Measurements from ENCODE around the gene MYO1D.
"Not testable (repeated sequence)": the region's sequence is repeated elsewhere in the genome, so short reads cannot be mapped to it uniquely, and the experiment has no call there.

Gene MYO1D

DNA sequence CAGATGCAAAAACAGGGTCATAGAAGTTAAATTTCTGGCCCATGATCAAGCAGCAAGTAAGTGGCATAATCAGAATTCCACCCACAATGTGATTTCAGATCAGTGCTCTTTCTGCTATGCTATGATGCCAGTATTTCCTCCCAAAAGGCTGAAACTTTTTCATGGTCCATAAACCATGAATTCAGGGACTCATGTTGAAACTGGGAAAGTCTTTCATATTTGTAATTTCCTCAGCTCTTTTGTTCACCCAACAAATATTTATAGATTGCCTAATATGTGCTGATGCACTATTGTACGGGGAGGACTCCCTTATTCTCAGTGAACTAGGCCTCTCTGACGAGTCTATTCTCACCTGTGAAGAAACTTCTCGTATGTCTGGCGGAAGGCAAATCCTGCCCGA lies 156.3 kb downstream of the MYO1D start:
- DNase-seq = no peak

DNA sequence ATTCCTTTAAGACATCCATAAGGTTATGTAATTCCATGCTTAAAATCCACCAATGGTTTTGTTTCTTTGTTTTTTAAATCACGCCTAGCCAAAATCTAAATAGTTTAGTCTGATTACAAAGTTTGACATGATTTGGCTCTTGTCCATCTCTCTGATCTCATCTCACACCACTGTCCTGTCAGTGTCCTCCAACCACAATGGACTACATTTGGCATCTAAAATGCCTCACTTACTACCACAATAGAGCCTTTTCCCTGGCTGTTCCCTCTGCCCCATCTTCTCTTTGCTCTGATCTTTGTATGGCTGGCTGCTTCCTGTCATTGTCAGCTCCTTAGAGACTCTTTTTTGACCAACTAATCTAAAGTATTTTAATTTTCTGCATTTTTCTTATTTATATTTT lies 157.2 kb downstream of the MYO1D start:
- no peak for DNase-seq

DNA sequence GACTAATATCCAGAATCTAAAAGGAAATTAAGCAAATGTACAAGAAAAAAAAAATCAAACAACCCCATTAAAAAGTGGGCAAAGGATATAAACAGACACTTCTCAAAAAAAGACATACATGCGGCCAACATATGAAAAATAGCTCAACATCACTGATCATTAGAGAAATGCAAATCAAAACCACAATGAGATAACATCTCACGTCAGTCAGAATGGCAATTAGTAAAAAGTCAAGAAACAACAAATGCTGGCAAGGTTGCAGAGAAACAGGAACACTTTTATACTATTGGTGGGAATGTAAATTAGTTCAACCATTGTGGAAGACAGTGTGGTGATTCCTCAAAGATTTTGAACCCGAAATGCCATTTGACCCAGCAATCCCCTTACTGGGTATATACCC lies 162.0 kb downstream of the MYO1D start:
- not testable (repeated sequence) for DNase-seq

DNA sequence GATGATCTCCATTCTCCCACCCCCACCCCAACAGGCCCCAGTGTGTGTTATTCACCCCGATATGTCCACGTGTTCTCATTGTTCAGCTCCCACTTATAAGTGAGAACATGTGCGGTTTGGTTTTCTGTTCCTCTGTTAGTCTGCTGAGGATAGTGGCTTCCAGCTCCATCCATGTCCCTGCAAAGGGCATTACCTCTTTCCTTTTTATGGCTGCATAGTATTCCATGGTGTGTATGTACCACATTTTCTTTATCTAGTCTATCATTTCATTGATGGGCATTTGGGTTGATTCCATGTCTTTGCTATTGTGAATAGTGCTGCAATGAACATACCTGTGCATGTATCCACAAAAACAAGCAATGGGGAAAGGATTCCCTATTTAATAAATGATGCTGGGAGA lies 162.7 kb downstream of the MYO1D start:
- DNase-seq = not testable (repeated sequence)

DNA sequence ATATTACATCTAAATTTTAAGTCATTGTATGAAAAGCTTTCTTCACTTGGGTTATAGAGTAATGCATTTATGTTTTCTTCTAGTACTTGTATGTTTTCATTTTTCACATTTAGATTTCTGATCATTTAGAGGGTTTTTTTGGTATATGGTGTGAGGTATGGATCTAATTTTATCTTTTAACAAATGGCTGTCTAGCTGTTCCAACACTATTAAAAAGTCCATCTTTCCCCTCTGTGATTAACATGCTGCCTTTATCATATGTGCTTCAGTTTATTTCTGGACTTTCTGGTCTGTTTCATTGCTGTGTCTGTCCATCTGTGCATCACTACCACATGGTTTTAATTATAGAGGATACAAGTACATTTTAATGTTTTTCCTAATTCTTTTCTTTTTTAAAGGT lies 163.8 kb downstream of the MYO1D start:
- no peak for DNase-seq

DNA sequence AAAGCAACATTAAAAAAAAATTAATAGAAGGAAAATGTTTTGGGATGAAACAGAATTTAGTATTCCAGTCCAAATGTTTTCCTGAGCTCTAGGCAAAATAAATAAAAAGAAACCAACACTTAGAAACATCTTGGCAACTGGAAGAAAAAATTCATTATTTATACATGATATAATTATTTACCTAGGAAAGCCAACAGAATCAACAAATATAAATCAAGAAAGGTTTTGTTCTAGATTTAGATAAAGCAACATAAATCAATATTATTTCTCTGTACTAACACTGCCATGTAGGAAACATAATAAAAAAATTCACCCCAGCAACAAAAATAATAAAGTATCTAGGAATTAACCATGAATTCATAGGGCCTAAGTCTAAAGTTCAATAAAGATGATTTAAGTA lies 167.4 kb downstream of the MYO1D start:
- no peak for DNase-seq

DNA sequence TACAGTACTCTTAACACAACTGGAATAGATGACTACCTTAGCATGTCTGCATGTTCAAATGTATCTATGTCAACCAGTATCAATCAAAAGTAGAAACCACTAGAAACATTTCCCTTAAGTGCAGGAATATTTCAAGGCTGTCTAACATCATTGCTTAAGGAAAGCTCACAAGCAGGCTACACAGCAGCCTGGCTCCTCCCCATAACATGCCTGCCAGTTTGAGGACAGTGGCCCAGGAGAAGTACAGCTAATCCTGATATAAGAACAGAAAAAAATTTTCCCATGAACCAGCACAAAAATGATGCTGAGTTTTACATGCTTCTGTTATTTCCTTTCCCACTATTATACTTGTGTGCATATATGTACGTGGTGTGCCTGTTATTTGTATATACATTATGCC lies 175.1 kb downstream of the MYO1D start:
- no peak for DNase-seq

DNA sequence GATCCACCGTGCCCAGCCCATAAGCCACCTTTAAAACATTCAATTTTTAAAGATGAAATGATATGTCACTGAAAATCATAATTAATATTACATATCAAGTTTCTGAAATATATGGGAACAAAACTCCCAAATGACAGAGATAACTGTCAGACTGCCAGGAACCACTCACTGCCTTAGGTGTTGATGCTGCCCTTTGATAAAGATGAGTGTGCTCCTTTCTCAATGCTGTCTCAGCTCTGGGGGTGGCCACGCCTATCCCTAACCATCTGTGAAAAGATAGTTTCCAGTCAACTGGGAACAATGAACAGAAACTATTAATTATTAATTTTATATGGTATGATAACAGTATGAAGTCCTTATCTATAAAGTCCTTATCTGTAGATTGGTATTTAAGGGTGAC lies 177.7 kb downstream of the MYO1D start:
- DNase-seq = no peak

DNA sequence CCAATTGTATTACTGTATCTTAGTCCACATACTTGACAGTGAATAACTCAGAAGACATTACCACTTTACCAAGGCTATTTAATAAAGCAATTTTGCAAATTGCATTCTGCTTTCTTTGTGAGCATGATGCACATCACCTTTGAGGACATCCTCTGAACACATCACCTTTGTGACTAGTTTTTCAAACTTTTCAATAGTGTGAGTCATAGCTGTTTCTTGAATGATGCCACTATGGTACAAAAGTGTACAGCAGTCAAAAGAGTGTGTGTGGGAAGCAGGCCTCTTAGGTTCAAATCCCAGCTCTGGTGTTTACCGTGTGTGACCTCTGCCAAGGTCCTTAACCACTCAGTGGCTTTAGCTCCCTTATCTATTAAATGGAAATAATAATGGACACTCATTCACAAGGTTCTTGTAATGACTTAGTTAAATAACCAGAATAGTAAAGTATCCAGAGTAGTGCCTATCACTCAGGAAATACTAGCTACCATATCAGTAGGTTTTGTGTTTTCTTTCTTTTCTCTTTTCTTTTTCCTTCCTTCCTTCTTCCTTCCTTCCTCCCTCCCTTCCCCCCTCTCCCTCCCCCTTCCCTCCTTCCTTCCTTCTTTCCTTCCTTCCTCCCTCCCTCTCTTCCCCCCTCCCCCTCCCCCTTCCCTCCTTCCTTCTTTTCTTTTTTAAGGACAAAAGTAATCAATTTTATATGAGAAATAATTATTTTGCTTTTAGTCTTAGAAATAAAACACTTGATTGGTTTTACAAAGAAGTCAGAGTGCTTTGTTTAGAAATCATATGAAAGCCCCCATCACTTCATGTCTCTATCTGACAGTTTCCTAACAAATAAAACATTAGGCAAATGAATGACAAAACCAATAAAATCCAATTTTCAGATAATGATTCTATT lies 178.9 kb downstream of the MYO1D start:
- no peak for DNase-seq

DNA sequence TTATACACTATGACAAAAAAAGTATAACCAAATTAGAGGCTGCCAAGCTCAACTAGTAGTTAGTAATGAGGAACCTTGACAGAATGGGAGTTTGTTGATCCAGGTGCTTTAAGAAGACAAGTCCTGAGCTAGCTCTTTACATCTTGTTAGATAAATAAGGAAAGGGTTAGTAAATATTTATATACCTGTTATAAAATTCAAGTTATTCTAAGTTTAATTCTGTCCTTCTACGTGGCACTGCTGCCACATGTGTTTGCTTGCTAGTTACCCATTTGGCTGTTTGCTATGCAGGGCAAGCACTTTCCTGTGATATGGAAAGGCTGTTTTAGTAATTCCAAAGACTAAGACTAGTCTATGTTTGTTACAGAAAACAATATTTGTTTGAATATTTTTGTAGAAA lies 180.5 kb downstream of the MYO1D start:
- no peak for DNase-seq

DNA sequence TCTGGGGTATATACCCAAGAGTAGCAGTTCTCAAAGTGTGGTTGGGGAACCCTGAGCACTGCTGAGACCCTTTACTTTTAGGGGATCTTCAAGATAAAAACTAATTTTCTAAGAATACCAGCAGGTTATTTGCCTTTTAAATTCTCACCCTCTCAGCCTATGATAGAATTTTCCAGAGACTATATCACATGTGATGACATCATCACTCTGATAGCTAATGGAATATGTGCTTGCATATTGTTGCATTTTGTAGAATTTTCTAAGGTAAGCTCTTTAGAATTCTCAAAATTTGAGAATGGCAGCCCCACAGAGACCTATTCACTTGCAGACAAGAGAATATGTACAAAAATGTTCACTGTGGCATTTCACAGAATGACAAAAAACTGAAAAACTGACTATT lies 181.1 kb downstream of the MYO1D start:
- DNase-seq = no peak

DNA sequence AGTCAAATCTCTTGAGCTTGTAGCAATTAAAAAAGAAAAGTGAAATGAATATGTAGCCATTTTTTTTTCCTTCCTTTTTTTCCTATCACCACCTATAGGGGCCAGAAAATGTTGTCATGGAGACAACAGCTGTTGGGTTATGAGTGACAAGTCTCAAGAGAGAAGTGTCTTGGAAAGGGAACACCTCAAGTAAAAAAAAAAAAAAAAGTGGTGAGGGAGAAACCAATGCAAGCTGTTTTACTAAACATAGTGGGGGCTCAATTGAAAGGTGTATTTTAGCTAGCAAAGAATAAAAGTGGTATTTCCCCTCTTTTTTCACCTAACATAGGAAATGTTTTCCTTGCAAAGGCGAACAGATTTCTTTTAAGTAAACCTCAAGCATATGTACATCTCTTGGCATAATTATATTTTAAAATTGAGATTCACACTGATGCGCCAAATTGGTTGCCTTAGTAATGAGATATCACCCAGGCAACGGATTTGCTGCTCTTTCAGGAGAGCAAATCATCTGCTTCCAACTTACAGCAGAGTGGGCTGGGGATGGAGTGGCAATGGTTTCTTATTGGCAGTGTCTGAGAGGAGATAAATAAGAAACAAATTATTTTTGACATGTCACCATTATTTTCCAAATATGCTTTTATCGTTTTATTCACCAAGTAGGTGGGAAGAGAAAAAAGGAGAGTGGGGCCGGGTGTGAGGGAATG lies 183.6 kb downstream of the MYO1D start:
- DNase-seq = no peak

DNA sequence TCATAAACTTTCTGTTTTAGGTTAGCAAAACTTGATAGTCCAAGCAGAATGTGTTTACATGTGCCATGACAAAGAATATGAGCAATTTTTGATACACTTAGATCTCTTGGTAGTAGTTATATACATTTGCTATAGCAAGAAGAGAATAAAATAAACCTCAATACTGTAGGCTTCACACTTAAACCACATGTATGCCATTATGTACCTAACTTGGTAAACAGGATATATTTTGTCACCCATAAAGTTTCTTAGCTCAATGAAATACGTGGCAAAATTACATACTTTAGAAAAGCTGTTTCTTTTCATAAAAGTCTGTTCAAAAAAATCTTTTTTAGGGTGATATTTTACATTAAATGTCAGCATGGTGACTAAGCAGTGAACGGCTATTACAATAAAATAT lies 184.7 kb downstream of the MYO1D start:
- no peak for DNase-seq

DNA sequence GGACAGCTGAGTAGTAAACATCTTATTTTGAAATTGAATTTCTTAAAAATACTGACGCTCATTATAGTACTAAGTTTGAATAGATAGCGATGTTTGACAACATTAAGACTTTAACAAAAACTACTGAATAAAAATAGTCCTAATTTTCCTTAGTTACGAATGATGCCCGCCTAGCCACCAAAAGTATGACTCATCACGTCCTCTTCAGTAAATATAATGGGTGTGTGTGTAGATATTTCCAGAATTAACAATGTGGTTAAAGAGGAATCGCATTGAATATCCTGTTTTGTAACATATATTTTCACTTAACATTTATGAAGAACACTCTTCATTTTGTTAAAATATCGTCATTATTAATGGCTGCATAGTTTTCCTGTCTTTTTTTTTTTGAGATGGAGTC lies 187.6 kb downstream of the MYO1D start:
- no peak for DNase-seq

DNA sequence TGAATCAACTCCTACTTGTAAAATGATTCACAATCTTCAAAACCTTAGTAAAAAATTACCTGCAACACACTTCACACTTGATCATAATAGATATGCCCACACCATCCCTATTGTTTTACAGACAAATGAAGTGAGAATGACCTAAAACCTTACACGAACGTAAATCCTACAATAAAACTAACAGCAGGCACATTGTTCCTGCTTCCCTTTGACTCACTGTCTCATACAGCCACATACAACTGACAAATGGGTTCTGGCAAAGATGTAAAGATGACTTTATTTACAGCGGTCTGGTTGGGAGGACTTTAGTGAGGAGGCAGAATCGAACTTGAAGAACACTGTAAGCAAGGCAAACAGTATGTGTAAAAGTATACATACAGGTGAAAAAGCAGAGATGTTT lies 188.7 kb downstream of the MYO1D start:
- DNase-seq = no peak

DNA sequence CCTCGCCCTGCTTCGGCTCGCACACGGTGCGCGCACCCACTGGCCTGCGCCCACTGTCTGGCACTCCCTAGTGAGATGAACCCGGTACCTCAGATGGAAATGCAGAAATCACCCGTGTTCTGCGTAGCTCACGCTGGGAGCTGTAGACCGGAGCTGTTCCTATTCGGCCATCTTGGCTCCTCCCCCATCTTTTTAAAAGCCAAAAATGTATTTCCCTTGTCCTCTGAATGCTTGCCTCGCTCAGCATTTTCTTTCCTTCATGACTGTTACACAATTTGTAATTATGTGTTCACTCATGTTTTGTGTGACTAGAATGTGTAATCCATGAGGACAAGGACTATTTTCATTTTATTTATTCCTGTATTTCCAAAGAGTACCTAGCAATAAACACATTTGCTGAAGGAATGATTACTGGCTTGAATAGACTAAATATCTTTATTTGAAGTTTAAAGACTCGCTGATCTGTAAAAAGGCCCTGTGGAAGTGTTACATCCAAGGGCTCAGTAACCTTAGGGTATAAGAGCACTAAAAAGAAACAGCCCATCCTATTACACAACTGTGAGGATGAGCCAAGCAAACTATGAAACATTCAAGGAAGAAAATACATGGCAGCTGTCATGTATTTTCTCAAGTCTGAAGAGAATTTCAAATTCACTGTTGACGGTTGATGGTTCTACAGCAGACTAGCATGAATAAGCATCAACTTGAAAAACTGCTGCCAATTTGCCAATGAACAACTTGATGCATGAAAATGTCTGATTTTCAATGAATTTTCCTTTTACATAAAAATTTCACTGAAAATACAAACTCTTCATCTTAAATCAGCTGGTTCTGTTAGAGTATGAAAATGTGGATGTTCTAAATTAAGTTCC lies 192.6 kb downstream of the MYO1D start:
- DNase-seq = no peak

DNA sequence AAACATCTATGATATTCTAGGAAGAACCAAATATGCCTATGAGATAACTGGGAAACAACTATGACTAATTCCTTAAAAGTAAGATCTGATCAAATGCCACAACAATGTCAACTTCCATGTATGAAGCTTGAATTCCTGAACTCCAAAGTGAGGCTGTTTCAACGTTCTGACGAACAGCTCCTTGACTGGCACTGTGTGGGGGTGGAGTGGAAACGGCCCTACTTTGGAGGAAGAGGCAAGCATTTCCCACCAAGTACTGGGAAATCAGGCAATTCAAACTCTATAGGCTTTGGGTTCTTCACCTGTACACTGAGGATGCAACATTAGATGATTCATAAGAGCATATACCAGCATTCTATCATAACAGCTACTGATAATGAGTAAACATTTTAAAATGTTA lies 203.0 kb downstream of the MYO1D start:
- no peak for DNase-seq

DNA sequence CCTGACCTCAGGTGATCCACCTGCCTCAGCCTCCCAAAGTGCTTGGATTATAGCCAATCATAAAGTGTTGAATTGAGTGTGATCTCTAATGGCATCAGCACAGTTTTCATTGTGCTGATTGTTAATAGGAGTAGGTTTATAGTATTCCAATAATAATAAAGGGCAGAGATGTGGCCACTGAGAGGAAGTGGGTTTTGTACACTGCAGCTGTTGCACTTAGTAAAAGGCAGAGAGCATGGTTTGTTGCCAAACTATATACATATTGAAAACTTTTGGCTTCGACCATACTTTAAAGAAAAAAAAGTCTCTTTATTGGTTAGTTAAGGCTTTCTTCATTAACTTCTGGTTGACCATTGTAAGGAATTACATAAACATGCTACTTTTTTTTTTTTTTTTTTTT lies 204.2 kb downstream of the MYO1D start:
- no peak for DNase-seq

DNA sequence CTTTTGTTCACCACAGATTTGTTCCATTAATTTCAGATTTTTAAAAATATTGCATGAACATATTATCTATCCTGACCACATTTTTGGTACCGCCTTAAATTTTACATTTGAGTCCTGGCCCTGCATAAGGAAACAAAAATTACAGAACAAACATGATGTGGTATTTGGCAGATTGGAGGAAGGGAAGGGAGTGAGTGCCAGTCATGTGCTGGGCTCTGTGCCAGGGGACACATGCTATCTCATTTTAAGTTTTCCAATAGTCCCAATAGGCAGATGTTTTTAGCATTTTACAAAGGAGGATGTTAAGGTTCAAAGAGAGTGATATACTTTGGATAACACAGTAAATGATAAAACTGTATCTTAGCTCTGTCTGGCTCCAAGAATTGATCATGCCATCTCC lies 205.0 kb downstream of the MYO1D start:
- no peak for DNase-seq

DNA sequence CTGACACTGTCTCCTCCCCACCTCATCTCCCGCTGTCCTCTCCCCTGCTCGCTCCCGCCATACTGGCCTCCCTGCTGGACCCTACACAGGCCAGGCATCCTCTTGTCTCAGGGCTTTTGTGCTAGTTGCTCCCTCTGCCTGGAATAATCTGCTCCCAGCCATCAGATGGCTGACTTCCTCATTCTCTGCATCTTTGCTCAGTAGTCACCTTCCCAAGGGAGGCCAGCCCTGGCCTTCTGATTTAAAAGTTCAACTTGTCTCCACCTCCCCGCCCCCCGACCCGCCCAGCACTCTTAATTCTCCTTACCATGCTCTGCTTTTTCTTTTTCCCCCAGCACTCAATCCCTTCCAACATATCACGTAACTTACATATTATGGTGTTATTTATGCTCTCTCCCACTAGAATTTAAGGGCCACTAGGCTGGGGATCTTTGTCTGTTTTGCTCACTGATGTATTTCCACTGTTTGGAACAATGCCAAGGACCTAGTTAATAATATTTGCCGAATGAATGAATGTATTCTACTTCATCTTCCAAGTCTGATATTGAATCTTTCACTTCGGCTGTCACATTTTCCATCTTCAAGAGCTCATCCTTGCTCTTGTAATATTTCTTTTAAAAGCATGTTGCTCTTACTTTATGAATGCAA lies 211.9 kb downstream of the MYO1D start:
- no peak for DNase-seq

DNA sequence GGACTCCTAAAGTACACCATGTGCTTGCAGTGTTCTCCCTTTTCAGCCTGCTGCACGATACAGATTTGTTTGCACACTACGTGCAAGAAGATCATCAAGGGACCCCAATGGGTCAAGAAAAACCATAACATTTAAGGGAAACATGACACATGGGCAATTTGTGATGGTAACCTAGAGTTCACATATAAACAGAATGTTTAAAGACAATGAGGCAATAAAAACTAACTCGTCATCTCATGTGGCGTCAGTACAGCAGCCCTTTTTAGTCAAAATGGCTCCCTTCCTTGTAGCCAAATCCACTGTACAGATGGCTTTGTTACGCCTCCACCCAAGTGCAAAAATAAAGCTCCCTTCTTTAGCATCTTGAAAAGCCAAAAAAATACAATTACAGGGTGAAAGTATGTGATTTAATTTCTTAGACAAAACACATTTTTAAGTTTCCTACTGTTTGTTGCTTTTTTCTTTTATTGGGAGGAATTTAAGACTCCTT lies 216.4 kb downstream of the MYO1D start:
- no peak for DNase-seq

DNA sequence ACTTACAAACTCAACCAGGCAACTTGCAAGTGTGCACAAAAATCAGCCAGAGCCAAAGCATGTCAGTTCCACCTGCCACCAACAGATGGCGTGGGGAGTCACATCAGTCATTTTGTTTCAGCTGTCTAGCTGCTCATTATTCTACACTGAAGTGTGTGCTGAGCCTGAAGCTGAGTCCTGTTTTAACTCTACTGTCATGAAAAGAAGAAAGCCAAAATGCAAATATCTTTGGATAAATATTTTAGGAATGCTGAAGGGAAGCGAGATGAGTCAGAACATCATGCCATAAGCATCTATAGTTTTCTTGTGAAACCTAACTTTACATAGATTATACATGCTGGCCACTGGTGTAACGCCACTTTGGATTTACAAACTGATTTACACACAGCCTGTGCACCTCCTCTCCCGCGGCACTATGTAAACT lies 217.5 kb downstream of the MYO1D start:
- DNase-seq = no peak

Data from DMS153 (cell line).